Measurements from ENCODE around the gene PREPL.

The PREPL gene

DNA sequence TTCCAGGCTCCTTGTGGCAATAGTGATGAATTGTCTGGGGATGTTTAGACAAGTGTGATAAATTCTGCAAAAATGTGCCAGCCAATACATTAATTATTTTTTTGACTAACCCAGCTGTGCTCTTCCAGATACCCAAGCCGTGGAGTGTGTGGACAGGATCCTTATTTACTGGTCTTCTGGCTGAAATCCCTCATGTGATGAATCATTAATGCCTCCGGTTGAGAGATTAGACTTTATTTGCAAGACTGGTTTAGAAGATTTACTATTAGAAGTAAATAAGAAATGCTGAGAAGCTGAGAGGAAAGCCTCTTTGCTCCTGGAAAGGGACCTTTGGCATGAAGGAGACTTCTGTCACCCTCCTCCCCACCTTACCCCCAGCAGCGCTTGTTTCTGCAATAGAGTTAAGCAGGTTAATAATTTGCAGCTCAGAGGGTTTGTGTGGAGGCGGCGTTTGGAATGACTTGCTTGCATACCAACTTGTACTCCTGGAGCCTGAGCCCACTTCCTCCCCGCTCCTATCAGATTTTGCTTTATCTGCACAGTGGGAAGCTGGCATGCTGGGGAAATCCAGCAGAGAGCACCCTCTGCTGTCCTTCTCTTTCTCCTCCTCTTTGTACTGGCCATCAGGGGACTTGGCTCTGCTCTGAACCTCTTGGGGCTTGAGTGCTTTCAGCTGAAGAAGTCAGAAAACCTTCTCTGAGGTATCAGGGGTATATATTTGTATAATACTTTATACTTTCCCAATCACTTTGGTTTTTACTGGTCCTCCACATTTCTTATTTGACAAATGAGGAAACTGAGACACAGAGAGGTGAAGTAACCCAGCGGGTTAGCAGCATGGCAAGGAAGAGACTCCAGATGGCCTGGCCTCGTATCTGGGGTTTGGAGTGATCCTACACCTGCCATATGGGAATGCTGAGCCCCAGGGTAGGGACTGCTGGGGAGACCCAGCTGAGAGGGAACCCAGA, 69.7 kb downstream of the PREPL start:
- DNase-seq = peak; percentile 70 to 88

- DNase-seq = no peak
Measured at GRCh38 chr2:44290261-44290660, 71.0 kb downstream of the PREPL start.

GRCh38 chr2:44286884-44287638, 74.2 kb downstream of the PREPL start:
- no peak for DNase-seq

DNA sequence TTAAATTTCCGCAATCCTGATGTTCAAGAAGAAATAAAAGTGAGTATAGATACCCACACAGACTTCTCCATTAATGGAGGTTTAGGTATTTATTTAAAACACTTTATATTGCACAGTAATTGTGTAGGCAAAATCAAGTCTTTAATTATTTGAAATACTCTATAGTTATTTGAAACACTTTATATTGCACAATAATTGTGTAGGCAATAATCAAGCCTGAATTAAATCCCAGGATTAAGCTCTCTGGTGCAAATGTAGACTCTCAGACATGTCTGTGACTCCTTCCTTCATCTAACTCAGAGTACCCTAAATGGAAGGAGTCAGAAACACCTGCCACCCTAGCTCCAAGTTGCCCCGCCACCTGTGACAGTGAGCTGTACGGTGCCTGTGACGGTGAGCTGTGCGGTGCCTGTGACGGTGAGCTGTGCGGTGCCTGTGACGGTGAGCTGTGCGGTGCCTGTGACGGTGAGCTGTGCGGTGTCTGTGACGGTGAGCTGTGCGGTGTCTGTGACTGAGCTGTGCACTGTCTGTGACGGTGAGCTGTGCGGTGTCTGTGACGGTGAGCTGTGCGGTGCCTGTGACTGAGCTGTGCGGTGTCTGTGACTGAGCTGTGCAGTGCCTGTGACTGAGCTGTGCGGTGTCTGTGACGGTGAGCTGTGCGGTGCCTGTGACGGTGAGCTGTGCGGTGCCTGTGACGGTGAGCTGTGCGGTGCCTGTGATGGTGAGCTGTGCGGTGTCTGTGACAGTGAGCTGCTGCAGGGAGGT, 75.0 kb downstream of the PREPL start:
- DNase-seq = no peak

DNA sequence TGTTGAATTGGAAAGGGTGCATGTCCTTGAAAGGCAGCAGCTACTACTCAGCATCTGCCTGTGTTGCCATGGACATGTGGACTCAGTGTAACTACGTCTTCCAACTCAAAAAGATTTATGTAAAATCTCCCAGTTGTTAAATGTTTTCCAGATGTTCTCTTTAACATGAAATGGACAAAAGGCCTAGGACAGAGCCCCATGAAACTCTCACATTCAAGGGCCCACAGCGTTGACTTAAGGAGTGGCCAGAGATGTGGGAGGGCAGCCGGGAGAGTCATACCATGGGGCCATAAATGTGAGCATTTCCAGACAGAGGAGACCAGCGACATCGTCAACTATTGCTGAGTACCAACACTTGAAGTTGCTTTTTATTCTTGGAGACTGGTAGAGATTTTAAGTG, 76.1 kb downstream of the PREPL start:
- DNase-seq = no peak

GRCh38 chr2:44283116-44283666, 78.1 kb downstream of the PREPL start:
- DNase-seq = no peak

- DNase-seq = no peak
Measured at GRCh38 chr2:44280869-44281268, 80.4 kb downstream of the PREPL start.

- DNase-seq = no peak
Measured at GRCh38 chr2:44277541-44277940, 83.8 kb downstream of the PREPL start.

DNA sequence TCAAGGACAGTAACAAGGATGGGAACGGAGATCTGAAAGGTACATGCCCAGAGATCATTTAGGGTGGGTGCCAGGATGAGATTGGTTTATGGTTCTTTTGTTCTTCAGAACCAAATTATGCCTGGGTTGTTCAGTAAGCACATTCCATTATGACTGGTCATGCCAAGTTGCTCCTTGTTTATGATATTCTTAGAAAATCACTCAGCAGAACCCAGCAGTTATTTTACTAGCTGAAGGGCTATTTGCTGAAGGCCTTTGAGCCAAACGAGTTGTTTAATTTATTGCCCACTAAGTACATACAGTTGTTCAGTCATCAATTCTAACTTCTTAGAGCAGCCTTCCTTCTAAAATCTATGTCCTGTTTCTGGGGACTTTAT, 85.4 kb downstream of the PREPL start:
- no peak for DNase-seq

GRCh38 chr2:44273596-44273995, 87.7 kb downstream of the PREPL start:
- no peak for DNase-seq

DNA sequence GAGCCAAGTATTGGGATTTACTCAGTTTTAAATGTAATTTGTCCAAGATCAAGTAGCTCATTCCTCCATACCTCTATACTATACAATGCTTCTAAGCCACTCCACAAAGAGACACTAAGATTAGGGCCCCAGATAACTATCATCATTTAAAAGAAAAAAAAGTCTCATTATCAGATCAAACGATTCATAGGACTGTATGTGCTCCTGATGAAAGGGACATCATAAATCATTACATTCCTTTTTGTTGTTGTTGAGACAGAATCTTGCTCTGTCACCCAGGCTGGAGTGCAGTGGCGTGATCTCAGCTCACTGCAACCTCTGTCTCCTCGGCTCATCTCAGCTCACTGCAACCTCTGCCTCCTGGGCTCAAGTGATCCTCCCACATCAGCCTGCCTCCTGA, 88.2 kb downstream of the PREPL start:
- DNase-seq = no peak

DNA sequence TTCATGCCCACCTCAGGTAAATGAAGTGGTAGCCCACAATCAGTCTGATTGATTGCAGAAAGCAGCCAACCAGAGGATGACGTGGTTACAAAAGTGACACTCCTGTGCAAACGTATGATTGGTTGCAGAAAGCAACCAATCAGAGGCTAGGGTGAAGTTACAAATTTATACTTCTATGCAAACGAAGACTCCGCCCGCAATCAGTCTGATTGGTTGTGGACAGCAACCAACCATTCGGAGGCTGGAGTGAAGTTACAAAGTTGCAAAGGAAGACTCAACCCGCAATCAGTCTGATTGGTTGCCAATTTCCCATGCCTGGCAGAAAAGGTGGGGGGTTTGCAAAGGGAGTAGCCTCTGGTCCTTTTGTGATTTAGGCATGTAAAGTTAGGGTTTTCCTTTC, 90.0 kb downstream of the PREPL start:
- DNase-seq = no peak

GRCh38 chr2:44269831-44270230, 91.5 kb downstream of the PREPL start:
- no peak for DNase-seq

DNA sequence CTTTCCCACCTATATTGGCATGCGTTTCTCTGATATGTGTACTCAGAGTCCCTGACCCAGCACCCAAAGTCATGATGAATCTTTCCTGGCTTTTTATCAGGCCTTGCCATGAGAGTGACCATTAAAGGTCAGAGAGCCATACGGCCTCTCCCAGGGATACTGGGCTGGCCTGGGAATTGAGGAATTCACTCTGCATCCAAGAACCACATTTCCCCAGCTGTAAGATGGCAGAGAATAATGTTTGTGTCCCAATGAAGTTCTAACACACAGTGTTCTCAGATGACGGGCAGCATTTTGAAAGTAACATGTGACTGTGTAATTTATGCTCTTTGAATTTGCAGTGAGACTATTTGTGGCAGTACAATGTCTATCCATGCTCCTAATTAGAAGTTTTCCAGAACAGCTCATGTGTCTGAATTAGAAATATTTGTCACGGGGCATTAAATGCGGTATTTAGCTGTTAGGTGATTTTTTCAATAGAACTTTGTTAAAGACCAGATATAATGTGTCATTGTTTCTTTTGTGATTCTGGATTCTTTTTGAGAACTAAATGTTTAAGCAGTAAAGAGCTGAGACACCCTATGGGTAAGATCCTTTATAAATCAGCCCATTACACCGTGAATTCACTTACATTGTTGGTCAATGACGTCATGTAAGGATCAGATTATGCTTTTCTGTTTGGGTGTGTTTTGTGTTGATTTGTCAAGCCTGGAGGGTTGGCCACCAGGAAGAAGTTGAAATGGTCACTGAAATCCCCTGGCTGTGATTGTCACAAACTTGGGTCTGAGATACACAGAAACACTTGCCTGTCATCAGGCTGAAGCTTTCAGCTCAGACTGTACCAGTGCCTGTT, 93.3 kb downstream of the PREPL start:
- no peak for DNase-seq

Measured in NCI-H524 (cell line).